Neural progenitor cell (in vitro differentiated cells): ENCODE data around the gene HCRTR1. TPM values are rescaled to one million over a fixed set of nuclear protein-coding genes. Genes with fewer than 3 reads are reported as not detected.
A peak's percentile ranks its signal among the peaks of the same experiment; 100 is the strongest.

Experiments
- DNase-seq: peaks from one replicate; pipeline ENCODE4 v3.0.0-alpha.2; 2016; ENCODE audit warnings: low spot score
- H2AFZ ChIP-seq: fragments of 200-600 bp; sonication (generic); replicated peaks from 2 replicates; pipeline ENCODE4 v1.6.1; 2016; ENCODE audit warnings: antibody characterized with exemption
- H3F3A ChIP-seq: fragments of 200-600 bp; sonication (generic); 2 replicates; pipeline ENCODE4 v1.6.1; 2016; ENCODE audit warnings: antibody characterized with exemption, low read depth
- H3K27ac ChIP-seq: fragments of 200-600 bp; sonication (generic); 2 replicates; pipeline ENCODE4 v1.5.1; 2016; ENCODE audit warnings: mild to moderate bottlenecking
- H3K27me3 ChIP-seq: fragments of 200-600 bp; sonication (generic); 2 replicates; pipeline ENCODE4 v1.6.1; 2016; ENCODE audit warnings: mild to moderate bottlenecking, moderate library complexity
- H3K36me3 ChIP-seq: fragments of 200-600 bp; sonication (generic); 2 replicates; pipeline ENCODE4 v1.5.1; 2016
- H3K4me1 ChIP-seq: fragments of 200-600 bp; sonication (generic); 2 replicates; pipeline ENCODE4 v1.6.1; 2016; ENCODE audit warnings: mixed run types
- H3K4me2 ChIP-seq: fragments of 200-600 bp; sonication (generic); 2 replicates; pipeline ENCODE4 v1.6.1; 2016
- H3K4me3 ChIP-seq: fragments of 200-600 bp; sonication (generic); 2 replicates; pipeline ENCODE4 v1.5.1; 2016
- H3K79me2 ChIP-seq: fragments of 200-600 bp; sonication (generic); 2 replicates; pipeline ENCODE4 v1.6.1; 2016; ENCODE audit warnings: low read depth
- H3K9ac ChIP-seq: fragments of 200-600 bp; sonication (generic); 2 replicates; pipeline ENCODE4 v1.6.1; 2016
- H3K9me3 ChIP-seq: fragments of 200-600 bp; sonication (generic); 2 replicates; pipeline ENCODE4 v1.5.1; 2016; ENCODE audit warnings: low read depth
- H4K20me1 ChIP-seq: fragments of 200-600 bp; sonication (generic); 2 replicates; pipeline ENCODE4 v1.6.1; 2016; ENCODE audit warnings: low read depth
- H3K27ac Mint-ChIP-seq: 3 replicates; pipeline ENCODE4 v1.8.0; 2021; ENCODE audit warnings: mixed read lengths
- H3K27me3 Mint-ChIP-seq: 2 replicates; pipeline ENCODE4 v1.8.0; 2022; ENCODE audit warnings: low read depth, mild to moderate bottlenecking, inconsistent platforms, moderate library complexity, mixed read lengths; ENCODE audit not compliant: insufficient read depth
- H3K36me3 Mint-ChIP-seq: 3 replicates; pipeline ENCODE4 v1.8.0; 2021; ENCODE audit warnings: mixed read lengths
- H3K4me1 Mint-ChIP-seq: 3 replicates; pipeline ENCODE4 v1.8.0; 2021; ENCODE audit warnings: mixed read lengths
- H3K4me3 Mint-ChIP-seq: 3 replicates; pipeline ENCODE4 v1.8.0; 2021; ENCODE audit warnings: mild to moderate bottlenecking, moderate library complexity, mixed read lengths
- H3K9me3 Mint-ChIP-seq: 3 replicates; pipeline ENCODE4 v1.8.0; 2020; ENCODE audit warnings: mixed read lengths
- EZH2 ChIP-seq: fragments of 200-600 bp; sonication (generic); IDR thresholded peaks from 2 replicates; pipeline ENCODE4 v1.6.1; 2017; ENCODE audit warnings: antibody characterized with exemption, mild to moderate bottlenecking, moderate library complexity
- EZH2phosphoT487 ChIP-seq: fragments of 200-600 bp; sonication (generic); IDR thresholded peaks from 2 replicates; pipeline ENCODE4 v1.6.1; 2017; ENCODE audit warnings: antibody characterized with exemption
- total RNA-seq: library from RNA; depleted of rRNA; stranded (reverse); fragments of >200 nt; gene quantifications from 2 replicates; pipeline ENCODE4 v1.2.3, GENCODE V29; 2015; ENCODE audit warnings: low replicate concordance
- TF ChIP-seq, protein P1 (sequence below): fragments of 200-600 bp; sonication (generic); IDR thresholded peaks from 2 replicates; pipeline ENCODE4 v1.5.1; 2017; ENCODE audit warnings: antibody characterized with exemption, mild to moderate bottlenecking

The HCRTR1 gene
- total RNA-seq, 1 donor from 2014 or later = not detected

DNA sequence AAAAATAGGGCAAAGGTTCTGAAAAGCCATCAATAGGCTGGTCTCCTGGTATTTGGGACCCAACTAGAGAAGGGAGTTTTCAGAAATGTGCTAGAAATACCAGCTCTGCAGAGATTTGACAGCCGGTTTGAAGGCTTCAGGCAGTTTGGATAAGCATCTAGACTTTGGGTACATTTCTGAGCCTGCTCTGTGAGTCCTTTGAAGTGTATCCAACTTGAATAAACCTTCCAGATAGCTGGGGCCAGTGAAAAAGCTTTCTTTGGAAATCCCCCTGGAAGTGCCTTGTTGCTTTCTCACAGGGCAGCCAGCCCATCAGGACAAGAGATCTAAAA, 33.6 kb downstream of the HCRTR1 start:
- Histone ChIP-seq H3K27me3 (no peaks in the 10 kb centered on the region), H3K79me2 (no peaks in the 10 kb centered on the region), H3K36me3 (no peaks in the 10 kb centered on the region), H4K20me1 (no peaks in the 10 kb centered on the region), H3K9ac (peak overlapping the region; percentile 35), H3K27ac (no peak overlapping the region), H3K9me3 (no peaks in the 10 kb centered on the region), H3K4me3 (no peak overlapping the region), H3K4me1 (no peaks in the 10 kb centered on the region), H3F3A (peaks cover 2% of the 10 kb centered on the region), H3K4me2 (no peak overlapping the region), H2AFZ (no peak overlapping the region)
- H3K27me3 Mint-ChIP-seq = peaks cover 5% of the 10 kb centered on the region
- no peaks in the 10 kb centered on the region for H3K4me1 Mint-ChIP-seq
- DNase-seq = no peak
- H3K4me3 Mint-ChIP-seq = no peak overlapping the region
- H3K36me3 Mint-ChIP-seq = no peaks in the 10 kb centered on the region
- H3K9me3 Mint-ChIP-seq = no peaks in the 10 kb centered on the region
- no peak overlapping the region for H3K27ac Mint-ChIP-seq
- TF ChIP-seq, protein P1, sequence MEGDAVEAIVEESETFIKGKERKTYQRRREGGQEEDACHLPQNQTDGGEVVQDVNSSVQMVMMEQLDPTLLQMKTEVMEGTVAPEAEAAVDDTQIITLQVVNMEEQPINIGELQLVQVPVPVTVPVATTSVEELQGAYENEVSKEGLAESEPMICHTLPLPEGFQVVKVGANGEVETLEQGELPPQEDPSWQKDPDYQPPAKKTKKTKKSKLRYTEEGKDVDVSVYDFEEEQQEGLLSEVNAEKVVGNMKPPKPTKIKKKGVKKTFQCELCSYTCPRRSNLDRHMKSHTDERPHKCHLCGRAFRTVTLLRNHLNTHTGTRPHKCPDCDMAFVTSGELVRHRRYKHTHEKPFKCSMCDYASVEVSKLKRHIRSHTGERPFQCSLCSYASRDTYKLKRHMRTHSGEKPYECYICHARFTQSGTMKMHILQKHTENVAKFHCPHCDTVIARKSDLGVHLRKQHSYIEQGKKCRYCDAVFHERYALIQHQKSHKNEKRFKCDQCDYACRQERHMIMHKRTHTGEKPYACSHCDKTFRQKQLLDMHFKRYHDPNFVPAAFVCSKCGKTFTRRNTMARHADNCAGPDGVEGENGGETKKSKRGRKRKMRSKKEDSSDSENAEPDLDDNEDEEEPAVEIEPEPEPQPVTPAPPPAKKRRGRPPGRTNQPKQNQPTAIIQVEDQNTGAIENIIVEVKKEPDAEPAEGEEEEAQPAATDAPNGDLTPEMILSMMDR = no peak
- TF ChIP-seq EZH2phosphoT487 = no peak
- TF ChIP-seq EZH2 = no peak

DNA sequence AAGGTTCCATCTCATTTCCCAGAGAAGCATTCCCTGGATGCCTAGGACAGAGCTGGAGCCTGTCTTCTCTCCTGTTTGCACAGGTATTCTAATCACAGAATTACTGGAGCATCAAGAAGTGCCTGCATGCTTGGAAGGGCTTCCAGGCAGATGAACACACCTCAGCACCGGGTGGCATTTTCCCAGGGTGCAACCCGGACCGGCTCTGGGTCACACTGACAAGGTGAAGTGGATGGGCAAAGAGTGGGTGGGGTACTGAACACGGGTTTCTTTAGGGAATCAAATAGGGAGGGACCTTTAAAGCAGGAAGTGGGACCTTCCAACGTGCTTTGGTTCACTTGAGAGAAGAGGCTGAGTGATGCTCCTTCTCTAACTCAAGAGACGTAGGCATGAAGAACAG, 34.3 kb downstream of the HCRTR1 start:
- DNase-seq = no peak
- Mint-ChIP-seq H3K4me3 (no peak overlapping the region), H3K4me1 (no peaks in the 10 kb centered on the region), H3K9me3 (no peaks in the 10 kb centered on the region), H3K27ac (no peak overlapping the region), H3K27me3 (peaks cover 8% of the 10 kb centered on the region), H3K36me3 (no peaks in the 10 kb centered on the region)
- Histone ChIP-seq H3K27me3 (no peaks in the 10 kb centered on the region), H3K4me1 (no peaks in the 10 kb centered on the region), H2AFZ (no peak overlapping the region), H3K9me3 (no peaks in the 10 kb centered on the region), H3K27ac (no peak overlapping the region), H3K4me2 (no peak overlapping the region), H3F3A (no peaks in the 10 kb centered on the region), H4K20me1 (no peaks in the 10 kb centered on the region), H3K9ac (no peak overlapping the region), H3K79me2 (no peaks in the 10 kb centered on the region), H3K4me3 (no peak overlapping the region), H3K36me3 (no peaks in the 10 kb centered on the region)
- no peak for TF ChIP-seq EZH2phosphoT487
- TF ChIP-seq, protein P1 = no peak

DNA sequence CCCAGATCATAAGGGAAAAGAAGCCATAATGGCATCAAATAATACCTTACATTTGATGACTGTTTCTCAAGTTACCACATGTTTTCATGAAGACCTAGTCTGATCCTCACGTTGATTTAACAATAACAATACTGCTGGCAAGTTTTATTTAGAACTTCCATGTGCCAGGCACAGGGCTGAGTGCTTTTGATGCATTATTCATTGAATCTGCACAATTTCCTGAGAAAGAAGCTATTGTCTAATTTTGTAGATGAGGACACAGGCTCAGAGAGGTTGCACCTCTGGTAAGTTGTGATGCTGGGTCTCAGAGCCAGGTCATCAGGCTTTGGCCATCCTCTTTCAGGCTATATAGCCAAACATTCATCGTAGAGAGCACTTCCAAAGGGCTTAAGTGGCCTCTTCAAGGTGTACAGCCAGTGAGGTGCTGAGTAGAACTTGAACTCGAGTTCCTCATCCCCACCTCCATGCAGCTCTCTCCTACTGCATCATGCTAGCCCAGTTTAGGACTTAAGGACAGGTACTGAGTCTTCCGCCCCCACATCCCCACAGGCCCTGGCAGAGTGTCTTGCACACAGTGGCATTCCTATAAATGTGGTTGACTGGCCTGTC, 35.5 kb downstream of the HCRTR1 start:
- Histone ChIP-seq H3K4me3 (no peak overlapping the region), H3K79me2 (no peaks in the 10 kb centered on the region), H3K4me2 (no peak overlapping the region), H3K36me3 (no peaks in the 10 kb centered on the region), H3F3A (no peaks in the 10 kb centered on the region), H3K27ac (no peak overlapping the region), H3K9ac (no peak overlapping the region), H3K9me3 (no peaks in the 10 kb centered on the region), H3K4me1 (no peaks in the 10 kb centered on the region), H2AFZ (no peak overlapping the region), H3K27me3 (no peaks in the 10 kb centered on the region), H4K20me1 (no peaks in the 10 kb centered on the region)
- peaks cover 10% of the 10 kb centered on the region for H3K27me3 Mint-ChIP-seq
- no peaks in the 10 kb centered on the region for H3K9me3 Mint-ChIP-seq
- H3K4me1 Mint-ChIP-seq = peaks cover 3% of the 10 kb centered on the region
- no peak overlapping the region for H3K27ac Mint-ChIP-seq
- DNase-seq = no peak
- no peaks in the 10 kb centered on the region for H3K36me3 Mint-ChIP-seq
- no peak overlapping the region for H3K4me3 Mint-ChIP-seq
- TF ChIP-seq EZH2 (no peak), EZH2phosphoT487 (no peak)
- TF ChIP-seq, protein P1 = no peak
